ENCODE measurements around the gene RPL35A. TPM values are rescaled to one million over a fixed set of nuclear protein-coding genes. Genes with fewer than 3 reads are reported as not detected.

Gene RPL35A
- total and polyA plus RNA-seq, 2 of the 8 experiments (the other 6 are each of a cell fraction or from before 2014, with no cell fraction given) = 695 to 1,393 TPM

DNA sequence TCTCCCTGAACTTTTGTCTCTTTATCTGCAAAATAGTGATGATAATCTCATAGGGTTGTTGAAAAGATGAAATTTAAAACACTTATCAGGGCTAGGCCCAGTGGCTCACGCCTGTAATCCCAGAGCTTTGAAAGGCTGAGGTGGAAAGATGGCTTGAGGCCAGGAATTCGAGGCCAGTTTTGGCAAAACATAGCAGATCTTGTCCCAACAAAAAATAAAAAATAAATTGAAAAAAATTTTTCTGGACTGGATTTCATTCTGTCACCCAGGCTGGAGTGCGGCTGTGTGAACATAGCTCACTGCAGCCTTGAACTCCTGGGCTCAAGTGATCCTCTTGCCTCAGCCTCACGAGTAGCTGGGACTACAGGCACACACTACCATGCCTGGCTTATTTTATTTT is 39.7 kb downstream of the RPL35A start:
- Histone ChIP-seq H2AFZ (ENCODE audit: low read length) (no peak overlapping the region), H2BK120ac (replicated peaks; ENCODE audit: low read depth, low read length) (no peak overlapping the region), H3K23ac (ENCODE audit: insufficient read length) (no peak overlapping the region), H2BK15ac (ENCODE audit: low read length) (no peak overlapping the region), H4K8ac (ENCODE audit: extremely low read depth, insufficient read depth, low read length) (no peak overlapping the region), H3K14ac (ENCODE audit: insufficient read length) (no peak overlapping the region), H3K4ac (replicated peaks; ENCODE audit: insufficient read length, low read depth, low read length) (no peak overlapping the region), H3K9ac (replicated peaks in 1 of 4; ENCODE audit: extremely low read depth in 1 of 4, low read depth in 3 of 4, low read length in 3 of 4) (no peak overlapping the region), H3K9me3 (ENCODE audit: insufficient read depth in 2 of 2, low read depth in 1 of 2, low read length in 1 of 2) (no peaks in the 10 kb centered on the region), H4K20me1 (replicated peaks in 1 of 2; ENCODE audit: control insufficient read depth in 1 of 2, insufficient read depth in 2 of 2, low read length in 2 of 2) (no peaks in the 10 kb centered on the region), H3K27ac (ENCODE audit: low read depth, low read length) (no peak overlapping the region), H3K4me2 (ENCODE audit: insufficient read depth in 1 of 2, low read depth in 2 of 2, low read length in 2 of 2) (no peak overlapping the region), H3K4me1 (replicated peaks in 1 of 4; ENCODE audit: control insufficient read depth in 3 of 4, insufficient read depth in 4 of 4, low read length in 3 of 4) (no peaks in the 10 kb centered on the region), H3K27me3 (replicated peaks in 1 of 4; ENCODE audit: control insufficient read depth in 3 of 4, extremely low read depth in 1 of 4, insufficient read depth in 3 of 4, low read length in 3 of 4) (peaks cover 0 to 1% (median 0%) of the 10 kb centered on the region in 4 experiments; a peak in 1 of 7 replicates), H3K56ac (replicated peaks; ENCODE audit: insufficient read length, low read depth, low read length) (no peak overlapping the region), H3K18ac (ENCODE audit: extremely low read depth, low read length) (no peak overlapping the region), H2BK5ac (ENCODE audit: low read depth, low read length) (no peak overlapping the region), H3K23me2 (ENCODE audit: low read depth, low read length) (no peaks in the 10 kb centered on the region), H4K5ac (ENCODE audit: insufficient read length, low read depth, low read length) (no peak overlapping the region), H2BK12ac (ENCODE audit: low read depth, low read length) (no peak overlapping the region), H3K79me1 (ENCODE audit: low read depth, low read length) (no peaks in the 10 kb centered on the region), H4K91ac (replicated peaks; ENCODE audit: insufficient read length, low read length) (no peak overlapping the region), H2BK20ac (ENCODE audit: low read length) (no peak overlapping the region), H3K4me3 (ENCODE audit: extremely low read depth in 1 of 4, insufficient read depth in 2 of 4, low read depth in 3 of 4, low read length in 4 of 4) (no peak overlapping the region), H2AK5ac (ENCODE audit: low read depth, low read length) (no peak overlapping the region), H3K79me2 (ENCODE audit: control insufficient read depth in 1 of 2, insufficient read depth in 2 of 2, low read length in 2 of 2) (no peaks in the 10 kb centered on the region), H3K36me3 (ENCODE audit: control insufficient read depth in 2 of 4, insufficient read depth in 4 of 4, low read length in 3 of 4) (no peaks in the 10 kb centered on the region)
- DNase-seq (ENCODE audit: low read depth in 1 of 2, low spot score in 2 of 2) (no peak), FAIRE-seq (no peak)
- ChIA-PET CTCF (ENCODE audit: partially characterized antibody) (interaction anchor here (0.8 to 1.7 kb wide), 2 partner anchors 9 to 11 kb away, joined by 3 to 4 read pairs; no protein-coding TSS in a partner anchor), POLR2A (ENCODE audit: partially characterized antibody) (no interaction called here)
- WGBS, 2 experiments (ENCODE audit: extremely low coverage in 1 of 2, insufficient coverage in 1 of 2, insufficient read length in 1 of 2, insufficient replicate concordance in 2 of 2, low coverage in 1 of 2, low lambda C conversion rate in 2 of 2, missing lambda C conversion rate in 1 of 2) = 88% methylated on average over 4 of the region's 4 CpGs; no CpG with 5 or more reads in 1 of the 2 experiments
- TF ChIP-seq RBBP5 (IDR thresholded peaks at IDR 0.05; ENCODE audit: borderline replicate concordance, low read depth, low read length) = no peak
- no peak for TF ChIP-seq POU5F1 (IDR thresholded peaks at IDR 0.05; ENCODE audit: low read depth, low read length)
- no peak for TF ChIP-seq CREB1 (IDR thresholded peaks at IDR 0.05)
- TF ChIP-seq HDAC2 (IDR thresholded peaks at IDR 0.05; ENCODE audit: borderline replicate concordance in 1 of 2, low read depth in 2 of 2, low read length in 2 of 2) = no peak
- TF ChIP-seq ZNF274 (IDR thresholded peaks at IDR 0.05; ENCODE audit: borderline replicate concordance, extremely low read depth, low read length) = no peak
- no peak for TF ChIP-seq GTF2F1 (IDR thresholded peaks at IDR 0.05; ENCODE audit: borderline replicate concordance, low read depth, low read length)
- TF ChIP-seq SAP30 (IDR thresholded peaks at IDR 0.05; ENCODE audit: insufficient read depth, insufficient replicate concordance, low read length) = no peak
- TF ChIP-seq TAF7 (optimal IDR thresholded peaks at IDR 0.05; ENCODE audit: borderline replicate concordance, low read depth, low read length) = no peak
- TF ChIP-seq JUND (IDR thresholded peaks at IDR 0.05; ENCODE audit: low read length) = no peak
- TF ChIP-seq KDM5A (IDR thresholded peaks at IDR 0.05; ENCODE audit: low read length) = no peak
- TF ChIP-seq ATF2 (IDR thresholded peaks at IDR 0.05; ENCODE audit: low read length) = no peak
- TF ChIP-seq, protein P1, sequence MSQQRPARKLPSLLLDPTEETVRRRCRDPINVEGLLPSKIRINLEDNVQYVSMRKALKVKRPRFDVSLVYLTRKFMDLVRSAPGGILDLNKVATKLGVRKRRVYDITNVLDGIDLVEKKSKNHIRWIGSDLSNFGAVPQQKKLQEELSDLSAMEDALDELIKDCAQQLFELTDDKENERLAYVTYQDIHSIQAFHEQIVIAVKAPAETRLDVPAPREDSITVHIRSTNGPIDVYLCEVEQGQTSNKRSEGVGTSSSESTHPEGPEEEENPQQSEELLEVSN (IDR thresholded peaks at IDR 0.05) = no peak
